Stimulated activated CD8-positive, alpha-beta memory T cell treated with anti-CD3 and anti-CD28 coated beads, Interleukin-7, amount 100 ng/mL, for 4 hours (primary cell): Measurements from ENCODE around the gene LRRC8B.
"Not testable (repeated sequence)": the region's sequence is repeated elsewhere in the genome, so short reads cannot be mapped to it uniquely, and the experiment has no call there.

ENCODE experiments used
- DNase-seq, 2 donors: peaks; one replicate each; pipeline ENCODE4 v3.0.0-alpha.2; 2020; ENCODE audit warnings: low read depth in 2 of 2

The LRRC8B gene

DNA sequence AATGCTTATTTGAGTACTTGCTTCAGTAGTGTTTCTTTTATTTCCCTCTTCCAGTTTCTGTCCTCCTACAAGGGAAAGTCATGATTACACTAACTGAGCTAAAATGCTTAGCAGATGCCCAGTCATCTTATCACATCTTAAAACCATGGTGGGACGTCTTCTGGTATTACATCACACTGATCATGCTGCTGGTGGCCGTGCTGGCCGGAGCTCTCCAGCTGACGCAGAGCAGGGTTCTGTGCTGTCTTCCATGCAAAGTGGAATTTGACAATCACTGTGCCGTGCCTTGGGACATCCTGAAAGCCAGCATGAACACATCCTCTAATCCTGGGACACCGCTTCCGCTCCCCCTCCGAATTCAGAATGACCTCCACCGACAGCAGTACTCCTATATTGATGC lies 57.9 kb downstream of the LRRC8B start:
- DNase-seq, result no peak

DNA sequence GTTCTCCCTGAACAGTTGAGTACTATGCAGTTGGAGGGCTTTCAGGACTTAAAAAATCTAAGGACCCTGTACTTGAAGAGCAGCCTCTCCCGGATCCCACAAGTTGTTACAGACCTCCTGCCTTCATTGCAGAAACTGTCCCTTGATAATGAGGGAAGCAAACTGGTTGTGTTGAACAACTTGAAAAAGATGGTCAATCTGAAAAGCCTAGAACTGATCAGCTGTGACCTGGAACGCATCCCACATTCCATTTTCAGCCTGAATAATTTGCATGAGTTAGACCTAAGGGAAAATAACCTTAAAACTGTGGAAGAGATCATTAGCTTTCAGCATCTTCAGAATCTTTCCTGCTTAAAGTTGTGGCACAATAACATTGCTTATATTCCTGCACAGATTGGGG lies 59.6 kb downstream of the LRRC8B start:
- DNase-seq, result no peak

- no peak for DNase-seq
Measured at GRCh38 chr1:89584781-89585180, 60.2 kb downstream of the LRRC8B start.

DNA sequence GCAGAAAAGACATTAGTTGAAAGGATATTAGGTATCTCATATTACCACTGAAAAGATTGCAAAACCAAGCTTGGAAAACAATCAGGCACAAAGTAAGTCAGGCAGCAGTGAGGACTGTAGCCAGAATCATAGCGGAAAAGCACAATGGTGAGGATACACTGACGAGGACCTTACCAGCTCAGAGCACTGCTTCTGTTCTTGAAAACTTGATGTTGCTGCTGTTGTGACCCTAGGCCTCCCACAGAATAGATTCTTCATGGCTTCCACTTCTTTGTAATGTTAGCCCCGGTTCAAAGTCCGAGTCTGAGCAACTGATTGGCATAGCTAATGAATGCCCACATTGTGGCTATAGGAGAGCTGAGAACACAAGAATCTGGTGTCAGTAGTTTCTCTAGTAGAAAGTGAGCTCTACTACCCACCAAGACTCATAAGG lies 63.1 kb downstream of the LRRC8B start:
- no peak for DNase-seq

DNA sequence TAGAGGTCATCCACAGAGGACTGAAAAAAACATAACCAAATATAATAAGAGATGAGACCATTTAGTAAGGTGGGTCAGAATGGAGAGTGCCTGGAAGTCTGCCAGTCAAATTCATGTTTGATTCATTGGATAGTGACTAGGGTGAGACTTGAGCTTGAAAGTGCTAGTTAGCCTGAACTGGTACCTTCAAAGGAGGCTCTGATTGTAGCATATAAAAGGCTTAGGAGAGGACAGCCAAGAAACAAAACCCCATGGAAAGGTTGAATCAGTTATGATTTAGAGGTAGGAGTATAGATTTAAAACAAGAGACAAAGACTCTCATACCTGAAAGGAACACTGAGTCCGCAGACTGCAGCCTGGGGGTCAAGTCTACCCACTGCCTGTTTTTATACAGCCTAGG lies 63.9 kb downstream of the LRRC8B start:
- DNase-seq, result no peak

- DNase-seq, result no peak
Measured at GRCh38 chr1:89589515-89589914, 64.9 kb downstream of the LRRC8B start.

- DNase-seq, result no peak
Measured at GRCh38 chr1:89590341-89591080, 65.9 kb downstream of the LRRC8B start.

DNA sequence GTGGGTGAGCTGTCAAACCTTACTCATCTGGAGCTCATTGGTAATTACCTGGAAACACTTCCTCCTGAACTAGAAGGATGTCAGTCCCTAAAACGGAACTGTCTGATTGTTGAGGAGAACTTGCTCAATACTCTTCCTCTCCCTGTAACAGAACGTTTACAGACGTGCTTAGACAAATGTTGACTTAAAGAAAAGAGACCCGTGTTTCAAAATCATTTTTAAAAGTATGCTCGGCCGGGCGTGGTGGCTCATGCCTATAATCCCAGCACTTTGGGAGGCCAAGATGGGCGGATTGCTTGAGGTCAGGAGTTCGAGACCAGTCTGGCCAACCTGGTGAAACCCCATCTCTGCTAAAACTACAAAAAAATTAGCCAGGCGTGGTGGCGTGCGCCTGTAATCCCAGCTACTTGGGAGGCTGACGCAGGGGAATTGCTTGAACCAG lies 68.3 kb downstream of the LRRC8B start:
- DNase-seq, result not testable (repeated sequence)

GRCh38 chr1:89594096-89594740 lies 69.6 kb downstream of the LRRC8B start:
- DNase-seq, result no peak

DNA sequence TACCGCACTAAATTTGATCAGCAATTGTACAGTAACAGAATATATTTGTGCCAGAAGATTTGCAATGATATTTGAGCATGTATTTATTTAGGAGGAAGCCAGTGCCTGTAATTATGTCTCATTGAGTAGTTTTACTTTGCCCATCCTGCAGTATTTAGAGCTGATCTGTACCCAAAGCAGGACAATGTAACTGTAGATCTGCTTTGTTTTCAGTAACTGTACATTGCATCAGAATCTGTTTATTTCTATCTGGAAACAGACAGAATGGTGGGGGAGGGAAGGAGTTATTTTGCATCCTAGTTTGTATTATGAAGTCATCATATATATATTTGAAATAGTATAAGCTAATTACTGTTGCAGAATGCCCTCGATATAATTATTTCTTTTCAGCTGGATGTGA lies 72.1 kb downstream of the LRRC8B start:
- no peak for DNase-seq

DNA sequence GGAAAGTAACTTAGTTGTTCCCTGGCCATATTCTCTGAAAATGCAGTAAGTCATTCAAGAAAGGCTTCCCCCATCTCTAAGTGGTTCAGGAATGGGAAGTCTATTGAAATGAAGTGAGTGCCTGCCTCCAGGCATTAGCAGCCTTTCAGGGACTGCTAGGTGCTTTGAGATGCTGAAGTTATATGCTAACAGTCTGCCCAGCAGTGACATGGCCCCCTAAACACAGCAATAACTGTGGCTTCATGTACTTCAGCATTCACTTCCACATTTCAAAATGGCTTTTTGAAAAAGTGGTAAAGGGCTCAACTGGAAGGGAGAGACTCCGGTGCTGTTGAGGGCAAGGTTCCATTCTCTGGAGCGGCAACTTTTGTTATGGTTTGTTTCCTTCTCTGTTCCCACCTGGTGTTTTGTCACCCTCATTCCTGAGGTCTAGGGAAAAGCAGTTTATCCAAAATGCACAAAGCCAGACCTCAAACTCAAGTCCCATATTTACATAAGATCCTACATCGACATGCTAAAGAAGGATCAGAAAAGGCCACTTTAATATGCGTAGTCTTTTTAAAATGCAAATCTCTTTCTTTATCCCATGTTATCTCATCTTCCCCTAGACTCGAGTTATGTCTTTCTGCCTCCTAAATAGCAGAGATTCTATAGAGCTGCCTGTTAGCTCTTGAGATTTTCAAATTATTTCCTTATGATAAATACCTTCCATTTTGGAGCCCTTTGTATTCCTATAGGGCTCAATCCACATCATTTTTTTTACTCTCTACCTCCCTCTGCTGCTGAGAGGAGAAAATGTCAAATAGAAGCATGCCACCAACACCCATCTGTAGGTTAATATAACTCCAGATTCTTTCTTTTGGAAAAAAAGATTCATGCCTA lies 74.1 kb downstream of the LRRC8B start:
- DNase-seq, result no peak

DNA sequence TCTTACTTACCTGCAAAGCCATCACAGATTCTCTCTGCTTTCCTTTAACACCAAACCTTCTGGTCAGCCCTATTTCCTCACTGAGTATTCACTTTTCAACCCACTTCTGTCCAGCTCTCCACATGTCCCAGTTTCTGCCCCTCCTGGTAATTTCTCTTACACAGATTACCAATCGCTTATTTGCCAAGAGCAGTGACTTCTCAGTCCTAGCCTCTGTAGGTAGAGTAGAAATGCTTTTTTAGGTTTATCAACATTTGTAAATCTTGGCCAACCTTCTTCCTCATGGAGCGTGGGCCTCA lies 74.7 kb downstream of the LRRC8B start:
- no peak for DNase-seq

DNA sequence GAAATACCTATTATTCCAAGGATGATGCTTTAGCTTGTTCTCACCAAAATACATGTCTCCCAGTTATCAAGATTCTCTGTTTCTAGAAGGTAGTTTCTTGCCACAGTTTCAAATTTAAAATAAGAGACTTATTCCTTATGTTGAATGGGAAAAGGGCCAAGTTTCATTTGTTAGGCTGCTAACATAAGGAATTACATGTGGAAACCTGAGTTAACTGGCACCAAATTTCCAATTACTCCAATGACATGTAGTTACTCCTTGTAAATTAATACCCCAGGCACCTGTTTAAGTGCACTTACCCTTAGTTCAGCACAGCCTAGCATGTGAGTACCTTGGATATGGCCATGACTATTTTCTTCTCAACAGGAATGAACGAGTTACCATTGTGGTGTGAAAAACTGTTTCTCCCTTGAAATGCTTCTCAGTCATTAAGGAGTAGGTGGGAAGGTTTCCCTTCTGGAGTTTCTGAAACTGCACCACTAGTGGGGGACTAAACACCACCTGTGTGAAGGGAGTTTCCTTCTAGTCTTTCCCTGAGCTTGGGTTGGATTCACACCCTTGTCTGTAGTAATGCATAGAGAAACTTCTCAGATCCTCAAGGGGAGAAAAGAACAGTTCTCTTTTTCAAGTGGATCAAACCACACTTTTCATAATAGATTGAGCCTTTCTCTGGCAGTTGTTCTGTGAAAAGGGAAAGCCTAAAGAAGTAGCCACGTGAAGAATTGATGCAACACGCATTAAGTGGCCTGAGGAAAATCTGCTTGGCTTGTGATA lies 76.0 kb downstream of the LRRC8B start:
- no peak for DNase-seq

DNA sequence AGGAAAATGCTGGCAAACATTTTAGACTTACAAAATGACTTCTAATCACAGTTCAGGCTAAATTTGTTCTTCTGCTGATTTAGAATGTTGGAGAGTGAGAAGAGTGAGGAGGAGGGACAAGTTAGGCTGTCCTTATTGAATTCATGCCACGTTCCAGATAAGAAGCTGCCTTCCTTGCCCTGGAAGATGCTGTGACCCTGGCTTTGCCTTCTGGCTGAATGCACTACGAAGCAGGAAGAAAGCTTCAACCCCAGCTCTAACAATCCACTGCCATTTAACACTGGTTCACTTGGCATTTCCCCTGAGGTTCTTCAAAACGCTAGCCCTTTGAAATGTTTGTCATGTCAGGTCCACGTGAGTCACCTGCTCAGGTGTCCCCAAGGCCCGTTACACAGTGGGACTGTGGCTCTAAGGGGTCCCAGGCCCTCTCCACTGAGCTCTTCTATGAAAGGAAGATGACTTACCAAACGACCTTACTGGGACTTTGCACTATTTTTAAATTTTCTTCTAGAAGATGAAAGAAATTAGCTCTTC lies 78.3 kb downstream of the LRRC8B start:
- no peak for DNase-seq

GRCh38 chr1:89603651-89604413 lies 79.2 kb downstream of the LRRC8B start:
- peak; percentile 25 to 29 for DNase-seq

DNA sequence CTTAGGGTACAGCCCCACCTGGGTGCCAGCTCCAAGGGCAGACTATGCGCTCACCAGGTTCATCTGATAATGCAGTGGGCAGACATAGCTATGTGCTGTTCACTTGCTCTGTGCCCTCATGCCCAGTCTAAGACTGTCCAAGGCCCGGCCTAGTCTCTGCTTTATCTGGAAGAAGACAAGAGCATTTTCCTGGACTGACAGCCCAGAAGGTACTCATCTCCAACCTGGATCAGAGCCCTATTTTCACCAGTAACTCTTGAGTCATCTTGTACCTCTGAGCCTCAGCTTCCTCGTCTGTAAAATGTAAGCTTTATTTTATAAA lies 79.7 kb downstream of the LRRC8B start:
- DNase-seq, result no peak

DNA sequence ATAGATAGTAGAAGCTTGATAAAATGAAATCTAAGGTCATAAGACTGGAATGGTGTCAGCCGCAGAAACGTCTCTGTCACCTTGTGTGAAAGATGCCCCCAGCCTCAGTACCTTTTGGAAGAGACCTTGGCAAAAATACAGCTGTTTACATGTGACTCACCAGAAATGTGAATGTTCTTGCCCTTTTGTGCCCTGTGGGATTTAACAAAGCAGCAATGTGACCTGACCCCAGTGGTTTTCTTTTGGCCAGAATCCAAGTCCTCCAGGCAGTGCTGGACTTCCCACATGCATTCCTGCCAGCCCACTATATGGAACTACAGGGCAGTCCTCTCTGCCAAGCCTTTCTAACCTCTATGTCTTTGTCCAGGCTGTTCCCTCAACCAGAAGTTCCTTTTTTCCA lies 81.1 kb downstream of the LRRC8B start:
- no peak for DNase-seq

- no peak for DNase-seq
Measured at GRCh38 chr1:89606227-89606980, 81.8 kb downstream of the LRRC8B start.

GRCh38 chr1:89607156-89607555 lies 82.5 kb downstream of the LRRC8B start:
- no peak for DNase-seq

DNA sequence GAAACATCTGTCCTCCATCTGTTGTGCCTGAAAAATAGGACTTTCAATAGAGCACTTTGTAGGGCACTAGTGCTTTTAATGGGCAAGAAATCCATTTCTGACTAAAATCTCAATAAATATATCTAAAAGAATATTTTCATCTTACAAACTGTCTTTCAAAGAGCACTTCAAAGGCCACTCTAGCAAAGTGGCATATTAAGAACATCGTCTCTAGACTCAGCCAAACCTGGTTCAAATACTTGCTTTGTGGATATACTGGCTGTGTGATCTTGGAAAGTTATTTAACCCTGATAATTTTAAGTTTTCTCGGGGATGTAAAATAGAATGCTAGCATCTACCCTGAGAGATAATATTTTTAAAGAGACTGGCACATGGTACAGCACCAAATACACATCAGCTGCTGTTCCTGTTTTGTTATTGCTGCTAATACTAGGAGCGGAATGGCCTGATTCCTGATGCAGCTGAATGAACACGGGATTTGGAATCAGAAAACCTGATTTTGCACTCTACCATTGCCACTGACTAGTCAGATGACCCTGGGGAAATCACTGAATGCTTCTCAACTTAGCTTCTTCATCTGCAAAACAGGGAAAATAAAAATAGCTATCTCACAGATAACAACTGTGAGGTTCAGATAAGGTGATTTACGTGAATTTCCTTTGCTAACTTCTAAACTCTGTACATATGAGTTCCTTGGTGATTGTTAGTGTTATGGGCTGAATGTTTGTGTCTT lies 83.1 kb downstream of the LRRC8B start:
- no peak for DNase-seq
